ENCODE data around the gene RALGAPA2. TPM values are rescaled to one million over a fixed set of nuclear protein-coding genes. Genes with fewer than 3 reads are reported as not detected.

RALGAPA2 gene
- total RNA-seq, 1 experiment from 2014 or later: 10.8 TPM

- H3K79me2 ChIP-seq (ENCODE audit: insufficient read depth, low read length): no peaks in the 10 kb centered on the region
- H2AFZ ChIP-seq (ENCODE audit: low read depth, low read length, poor library complexity, severe bottlenecking): no peak overlapping the region
- CTCF ChIA-PET: no interaction called here
- H3K4me2 ChIP-seq (ENCODE audit: low read length): no peak overlapping the region
- intact Hi-C loops (cut with micrococcal nuclease): no loop called here
- no peaks in the 10 kb centered on the region for H4K20me1 ChIP-seq (ENCODE audit: insufficient read depth)
- BruUV-seq (replicated peaks): no TSS peak
- TF ChIP-seq EZH2 (IDR thresholded peaks at IDR 0.05) (no peak), TCF7L2 (IDR thresholded peaks at IDR 0.05; ENCODE audit: borderline replicate concordance, extremely low read depth, insufficient read depth, insufficient read length) (no peak), SIN3A (IDR thresholded peaks at IDR 0.05; ENCODE audit: low read depth) (no peak), EZH2phosphoT487 (IDR thresholded peaks at IDR 0.05; ENCODE audit: borderline replicate concordance) (no peak), ATF3 (IDR thresholded peaks at IDR 0.05) (no peak), EGR1 (IDR thresholded peaks at IDR 0.05; ENCODE audit: low read depth) (no peak), CEBPB (IDR thresholded peaks at IDR 0.05; ENCODE audit: low read depth) (no peak), MAX (IDR thresholded peaks at IDR 0.05) (no peak), RAD21 (IDR thresholded peaks at IDR 0.05; ENCODE audit: low read depth) (no peak), ZBTB33 (IDR thresholded peaks at IDR 0.05; ENCODE audit: extremely low read depth, insufficient replicate concordance, low read length) (no peak), CBX3 (IDR thresholded peaks at IDR 0.05; ENCODE audit: low read depth) (no peak), ELF1 (IDR thresholded peaks at IDR 0.05; ENCODE audit: borderline replicate concordance, low read depth) (no peak), FOSL1 (IDR thresholded peaks at IDR 0.05; ENCODE audit: low read depth) (no peak), POLR2A (IDR thresholded peaks at IDR 0.05; ENCODE audit: borderline replicate concordance, extremely low read depth, insufficient read depth, insufficient read length) (no peak), CTCF (IDR thresholded peaks at IDR 0.05 in 2 of 3, conservative IDR thresholded peaks at IDR 0.05 in 1 of 3; ENCODE audit: borderline replicate concordance in 1 of 3, insufficient read depth in 1 of 3, low read depth in 2 of 3, low read length in 2 of 3) (no peak), POLR2AphosphoS5 (IDR thresholded peaks at IDR 0.05; ENCODE audit: low read depth, low read length) (no peak), YY1 (IDR thresholded peaks at IDR 0.05; ENCODE audit: extremely low read depth, insufficient replicate concordance, low read depth, low read length) (no peak), SP1 (IDR thresholded peaks at IDR 0.05; ENCODE audit: low read depth) (no peak), JUND (IDR thresholded peaks at IDR 0.05) (no peak), ZFX (IDR thresholded peaks at IDR 0.05) (no peak)
- H3K9me3 ChIP-seq (ENCODE audit: control insufficient read depth in 1 of 2, insufficient read depth in 1 of 2, low read depth in 1 of 2, low read length in 2 of 2): no peaks in the 10 kb centered on the region
- no peaks in the 10 kb centered on the region for H3K36me3 ChIP-seq (ENCODE audit: control insufficient read depth in 1 of 2, insufficient read depth in 2 of 2, low read length in 2 of 2)
- no peak overlapping the region for H3K9ac ChIP-seq (ENCODE audit: low read length)
- no peaks in the 10 kb centered on the region for H3K9me2 ChIP-seq (ENCODE audit: insufficient read depth)
- no peaks in the 10 kb centered on the region for H3K4me1 ChIP-seq (ENCODE audit: control insufficient read depth in 1 of 2, insufficient read depth in 2 of 2, low read length in 2 of 2)
- DNase-seq (ENCODE audit: low read depth, low spot score): no peak
- POLR2A ChIA-PET: no interaction called here
- H3K27me3 ChIP-seq (ENCODE audit: insufficient read depth, low read length): no peaks in the 10 kb centered on the region
- no peak for ATAC-seq
- no peak overlapping the region for H3K4me3 ChIP-seq (replicated peaks in 1 of 2; ENCODE audit: low read depth in 1 of 2, low read length in 2 of 2)
- RAD21 ChIA-PET (ENCODE audit: low non-redundant PET in 1 of 2, low total read pairs in 2 of 2, uncharacterized antibody in 2 of 2, unreplicated experiment in 2 of 2): no interaction called here
- no peak overlapping the region for H3K27ac ChIP-seq (ENCODE audit: low read depth, low read length)
These were observed 297.1 kb downstream of the RALGAPA2 start for GRCh38 chr20:20415321-20415720.

All from HCT116 (cell line).